ENCODE measurements around the gene TMEM120B. TPM values are rescaled to one million over a fixed set of nuclear protein-coding genes. Genes with fewer than 3 reads are reported as not detected.
"Not testable (repeated sequence)": the region's sequence is repeated elsewhere in the genome, so short reads cannot be mapped to it uniquely, and the experiment has no call there.

The TMEM120B gene
- total and polyA plus RNA-seq, 2 experiments from 2014 or later: 4.7 to 10.7 TPM

GRCh38 chr12:121702944-121703343, 9.6 kb upstream of the TMEM120B start:
- H2AFZ ChIP-seq: no peak overlapping the region
- H4K20me1 ChIP-seq (ENCODE audit: insufficient read depth): no peaks in the 10 kb centered on the region
- H3K36me3 ChIP-seq (ENCODE audit: low read depth): no peaks in the 10 kb centered on the region
- H3K4me3 ChIP-seq: no peak overlapping the region
- no peak overlapping the region for H3K4me2 ChIP-seq (ENCODE audit: unreplicated experiment)
- H3K9ac ChIP-seq: no peak overlapping the region
- WGBS, 2 experiments (ENCODE audit: low coverage in 1 of 2, low lambda C conversion rate in 2 of 2, missing lambda C conversion rate in 2 of 2): 68 to 78% methylated on average over 6 of the region's 6 CpGs
- H3K79me2 ChIP-seq (ENCODE audit: insufficient read depth): no peaks in the 10 kb centered on the region
- no peaks in the 10 kb centered on the region for H3F3A ChIP-seq (ENCODE audit: insufficient read depth)
- in situ Hi-C loops (cut with MboI): no loop called here
- no peaks in the 10 kb centered on the region for H3K9me3 ChIP-seq (ENCODE audit: low read depth)
- H3K9me2 ChIP-seq (ENCODE audit: insufficient read depth): no peaks in the 10 kb centered on the region
- H3K27me3 ChIP-seq (replicated peaks; ENCODE audit: insufficient read depth): no peaks in the 10 kb centered on the region
- TF ChIP-seq EZH2phosphoT487 (IDR thresholded peaks at IDR 0.05; ENCODE audit: insufficient read depth, low read depth) (no peak), EZH2 (IDR thresholded peaks at IDR 0.05; ENCODE audit: insufficient read depth, poor library complexity, severe bottlenecking) (no peak)
- H3K4me1 ChIP-seq (ENCODE audit: insufficient read depth): no peaks in the 10 kb centered on the region
- no peak for DNase-seq
- H3K27ac ChIP-seq: no peak overlapping the region

- H3K4me3 ChIP-seq: no peak overlapping the region
- H3K4me2 ChIP-seq (ENCODE audit: unreplicated experiment): no peak overlapping the region
- no peak overlapping the region for H3K27ac ChIP-seq
- no peaks in the 10 kb centered on the region; the same call in 1 of the 2 replicates for H3K4me1 ChIP-seq (ENCODE audit: insufficient read depth)
- no peaks in the 10 kb centered on the region for H3K79me2 ChIP-seq (ENCODE audit: insufficient read depth)
- no peaks in the 10 kb centered on the region for H3K36me3 ChIP-seq (ENCODE audit: low read depth)
- no peak overlapping the region for H3K9ac ChIP-seq
- peaks cover 4% of the 10 kb centered on the region; the same call in 1 of the 2 replicates for H3F3A ChIP-seq (ENCODE audit: insufficient read depth)
- in situ Hi-C loops (cut with MboI): no loop called here
- no peaks in the 10 kb centered on the region for H4K20me1 ChIP-seq (ENCODE audit: insufficient read depth)
- DNase-seq: no peak
- TF ChIP-seq EZH2 (IDR thresholded peaks at IDR 0.05; ENCODE audit: insufficient read depth, poor library complexity, severe bottlenecking) (no peak), EZH2phosphoT487 (IDR thresholded peaks at IDR 0.05; ENCODE audit: insufficient read depth, low read depth) (no peak)
- no peaks in the 10 kb centered on the region for H3K9me3 ChIP-seq (ENCODE audit: low read depth)
- no peak overlapping the region for H2AFZ ChIP-seq
- H3K27me3 ChIP-seq (replicated peaks; ENCODE audit: insufficient read depth): no peaks in the 10 kb centered on the region
- H3K9me2 ChIP-seq (ENCODE audit: insufficient read depth): no peaks in the 10 kb centered on the region
Measured at GRCh38 chr12:121705514-121705913, 7.0 kb upstream of the TMEM120B start.

GRCh38 chr12:121708313-121709063, 4.1 kb upstream of the TMEM120B start:
- no peak for DNase-seq
- 63 to 68% methylated on average over 7 of the region's 7 CpGs for WGBS, 2 experiments (ENCODE audit: low coverage in 1 of 2, low lambda C conversion rate in 2 of 2, missing lambda C conversion rate in 2 of 2)
- in situ Hi-C loops (cut with MboI): no loop called here

GRCh38 chr12:121709064-121709424, 3.5 kb upstream of the TMEM120B start:
- 96 to 100% methylated on average over 7 to 8 of the region's 8 CpGs for WGBS, 2 experiments (ENCODE audit: low coverage in 1 of 2, low lambda C conversion rate in 2 of 2, missing lambda C conversion rate in 2 of 2)
- H3F3A ChIP-seq (ENCODE audit: insufficient read depth); H4K20me1 ChIP-seq (ENCODE audit: insufficient read depth); DNase-seq; H3K27me3 ChIP-seq (replicated peaks; ENCODE audit: insufficient read depth); H2AFZ ChIP-seq; H3K4me3 ChIP-seq; H3K27ac ChIP-seq; H3K4me2 ChIP-seq (ENCODE audit: unreplicated experiment); H3K9me3 ChIP-seq (ENCODE audit: low read depth); in situ Hi-C loops (cut with MboI); H3K36me3 ChIP-seq (ENCODE audit: low read depth); H3K9ac ChIP-seq; H3K9me2 ChIP-seq (ENCODE audit: insufficient read depth): not testable (repeated sequence)
- Histone ChIP-seq H3K79me2 (ENCODE audit: insufficient read depth) (peaks cover 13% of the 10 kb centered on the region), H3K4me1 (ENCODE audit: insufficient read depth) (peaks cover 15% of the 10 kb centered on the region)

More at GRCh38 chr12:121708313-121709063, 4.1 kb upstream of the TMEM120B start:
- Histone ChIP-seq H3K9ac (no peak overlapping the region), H3K4me1 (ENCODE audit: insufficient read depth) (peaks cover 10% of the 10 kb centered on the region), H4K20me1 (ENCODE audit: insufficient read depth) (no peaks in the 10 kb centered on the region), H3K4me2 (ENCODE audit: unreplicated experiment) (no peak overlapping the region), H2AFZ (no peak overlapping the region), H3K9me2 (ENCODE audit: insufficient read depth) (no peaks in the 10 kb centered on the region), H3K79me2 (ENCODE audit: insufficient read depth) (peaks cover 8% of the 10 kb centered on the region), H3K27me3 (replicated peaks; ENCODE audit: insufficient read depth) (no peaks in the 10 kb centered on the region), H3K9me3 (ENCODE audit: low read depth) (no peaks in the 10 kb centered on the region), H3K4me3 (no peak overlapping the region), H3K27ac (no peak overlapping the region), H3F3A (ENCODE audit: insufficient read depth) (peaks cover 4% of the 10 kb centered on the region; the same call in 1 of the 2 replicates), H3K36me3 (ENCODE audit: low read depth) (no peaks in the 10 kb centered on the region)
- TF ChIP-seq EZH2 (IDR thresholded peaks at IDR 0.05; ENCODE audit: insufficient read depth, poor library complexity, severe bottlenecking): no peak
- no peak for TF ChIP-seq EZH2phosphoT487 (IDR thresholded peaks at IDR 0.05; ENCODE audit: insufficient read depth, low read depth)
